CD4-positive, alpha-beta T cell treated with Interleukin-2 at 100 ng/mL for 4 hours (primary cell): ENCODE data around the gene NAV2.

Experiments used
- DNase-seq: peaks from one replicate; pipeline ENCODE4 v3.0.0-alpha.2; 2020; ENCODE audit warnings: low spot score

NAV2 gene

GRCh38 chr11:20161230-20161918, 448.7 kb downstream of the NAV2 start:
- DNase-seq: no peak

DNA sequence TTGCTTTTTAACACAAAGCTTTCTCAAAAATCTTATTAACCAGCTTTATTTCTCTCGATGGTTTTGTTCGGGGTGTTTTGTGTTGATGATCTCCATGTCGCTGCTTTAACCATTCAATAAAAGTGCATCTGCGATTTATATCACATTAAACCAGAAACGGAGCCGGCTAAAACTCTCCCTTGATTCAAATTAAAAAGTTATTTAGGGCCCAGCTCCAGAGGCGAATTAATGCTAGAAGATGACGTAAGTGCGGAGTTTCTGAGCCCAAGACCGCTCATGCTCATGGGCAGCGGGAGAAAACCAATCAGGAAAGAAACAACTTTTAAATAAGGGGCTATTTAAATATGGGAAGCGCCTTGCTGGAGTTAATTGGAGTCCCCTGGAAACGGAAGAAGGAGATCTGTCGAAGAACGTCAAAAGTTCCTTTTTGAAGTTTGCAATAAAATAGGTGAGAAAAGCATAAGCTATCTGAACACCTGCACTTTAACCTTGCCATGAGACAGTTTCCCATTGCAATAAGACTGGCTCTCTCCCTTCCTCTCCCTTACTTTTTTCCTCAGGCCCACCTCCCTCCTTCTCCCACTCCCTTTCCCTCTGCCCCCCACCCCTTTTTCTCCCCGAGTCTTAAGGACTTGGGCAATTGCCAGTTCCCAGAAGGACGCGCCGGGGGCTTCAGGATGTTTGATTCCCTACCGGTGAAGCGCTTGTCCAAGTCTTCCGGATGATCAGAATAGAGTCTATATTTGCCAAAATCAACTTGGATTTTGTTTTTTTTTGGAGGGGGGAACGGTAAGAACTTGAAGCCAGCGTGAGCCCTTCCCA, 449.5 kb downstream of the NAV2 start:
- no peak for DNase-seq

DNA sequence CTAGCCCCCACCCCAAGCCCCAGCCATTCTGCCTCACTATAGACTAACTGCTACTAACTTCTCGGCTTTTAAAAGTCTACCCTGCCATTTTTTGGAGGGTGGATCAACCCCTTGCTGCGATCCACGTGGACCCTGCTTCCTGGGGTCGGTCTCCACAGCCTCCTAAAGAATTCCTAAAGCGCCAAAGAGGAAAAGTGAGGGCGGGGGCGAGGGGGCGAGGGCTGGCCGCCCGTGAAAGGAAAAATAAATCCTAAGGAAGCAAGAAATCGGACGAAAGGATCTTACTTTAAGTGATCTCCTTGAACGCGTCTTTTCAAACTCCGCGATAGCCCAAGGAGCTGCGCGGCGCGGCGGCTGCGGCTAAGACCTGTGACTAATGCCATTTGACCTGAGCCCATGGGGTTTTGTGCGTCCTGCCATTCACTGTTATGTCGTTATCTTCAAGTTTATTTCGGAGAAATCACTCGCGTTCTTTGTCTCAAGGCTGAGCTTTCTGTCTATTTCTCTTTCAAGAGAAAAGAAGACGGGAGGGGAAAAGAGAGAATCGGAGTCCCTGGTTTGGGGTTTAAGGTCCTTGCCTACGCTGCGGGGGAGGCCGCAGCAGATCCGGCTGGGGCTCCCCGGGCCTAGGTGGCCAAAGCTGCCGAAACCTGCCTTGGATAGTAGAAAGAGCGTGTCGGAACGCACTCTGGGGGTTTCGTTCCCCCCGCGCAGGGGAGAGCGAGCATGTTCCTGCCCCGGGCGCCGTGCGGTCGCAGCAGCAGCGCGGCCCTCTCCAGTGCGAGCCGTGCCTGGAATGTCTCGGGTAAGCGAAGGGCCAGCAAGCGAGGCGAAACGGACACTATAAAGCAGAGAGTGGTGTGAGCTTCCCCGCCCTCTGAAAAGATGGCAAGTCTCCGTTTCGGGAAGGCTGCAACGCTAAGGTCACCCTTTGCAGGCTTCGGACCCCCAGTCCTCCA, 450.5 kb downstream of the NAV2 start:
- DNase-seq: no peak

DNA sequence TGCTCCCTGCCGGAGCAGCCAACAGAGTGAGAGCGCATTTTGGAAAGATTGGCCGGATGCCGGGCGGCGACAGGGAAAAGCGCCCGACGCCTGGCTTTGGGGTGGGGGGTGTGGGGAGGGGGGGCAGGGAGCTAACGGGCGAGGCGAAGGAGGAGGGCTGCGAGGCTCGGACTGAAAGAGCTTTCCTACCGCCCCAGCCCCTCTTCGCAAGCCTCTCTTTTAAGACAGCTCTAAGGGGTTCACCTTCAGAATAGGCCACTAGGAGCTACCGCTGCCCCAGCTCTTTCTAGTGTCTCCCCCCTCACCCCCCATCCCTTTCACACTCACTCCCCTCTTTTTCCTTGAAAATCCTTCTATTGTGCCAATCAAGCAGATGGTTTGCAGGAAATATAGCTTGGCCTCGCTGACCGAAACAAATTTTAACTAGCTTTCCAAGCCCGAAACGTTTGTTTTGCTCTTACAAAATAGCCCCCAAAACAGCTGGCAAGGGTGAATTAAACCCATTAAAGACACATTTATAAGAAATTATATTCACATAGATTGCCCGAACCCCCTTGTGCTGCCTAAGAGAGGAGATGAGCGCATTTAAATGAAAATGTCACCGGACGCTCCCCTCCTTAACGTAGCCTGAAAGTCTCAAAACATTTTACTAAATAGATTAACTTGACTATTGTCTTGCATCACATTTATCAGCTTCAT, 451.3 kb downstream of the NAV2 start:
- DNase-seq: no peak
